ENCODE results near the gene CRB2.

DNA sequence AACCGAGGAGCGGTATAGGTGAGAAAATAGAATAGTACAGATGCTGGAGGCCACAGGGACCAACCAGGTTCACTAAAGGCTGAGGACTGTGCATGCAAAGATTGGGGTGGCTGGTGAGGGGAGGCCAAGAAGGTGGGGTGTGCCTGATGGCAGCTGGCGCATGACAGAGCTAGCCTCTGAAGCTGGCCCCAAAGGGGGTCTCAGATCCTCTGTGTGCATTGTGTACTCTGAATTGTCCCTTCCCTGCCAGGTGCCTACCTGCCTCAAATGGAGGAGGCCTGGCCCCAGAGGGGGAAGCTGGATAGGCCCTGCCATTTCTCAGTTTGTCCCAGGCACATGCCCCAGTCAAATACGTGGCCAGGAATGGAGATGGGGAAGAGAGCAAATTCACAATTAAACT is 63.1 kb downstream of the CRB2 start:
- TF ChIP-seq POLR2AphosphoS5 (IDR thresholded peaks at IDR 0.05; ENCODE audit: low read depth) (no peak), CTCF (IDR thresholded peaks at IDR 0.05; ENCODE audit: insufficient read depth, low read length) (no peak), REST (IDR thresholded peaks at IDR 0.05; ENCODE audit: insufficient replicate concordance, low read depth) (no peak), SPI1 (IDR thresholded peaks at IDR 0.05; ENCODE audit: borderline replicate concordance, low read depth) (no peak), GABPA (IDR thresholded peaks at IDR 0.05; ENCODE audit: low read depth) (no peak)
